ENCODE data around the gene CDS2. TPM values are rescaled to one million over a fixed set of nuclear protein-coding genes. Genes with fewer than 3 reads are reported as not detected.

CDS2 gene
- total RNA-seq, 4 donors from 2014 or later, result 59.8 to 102 (median 73.9) TPM

DNA sequence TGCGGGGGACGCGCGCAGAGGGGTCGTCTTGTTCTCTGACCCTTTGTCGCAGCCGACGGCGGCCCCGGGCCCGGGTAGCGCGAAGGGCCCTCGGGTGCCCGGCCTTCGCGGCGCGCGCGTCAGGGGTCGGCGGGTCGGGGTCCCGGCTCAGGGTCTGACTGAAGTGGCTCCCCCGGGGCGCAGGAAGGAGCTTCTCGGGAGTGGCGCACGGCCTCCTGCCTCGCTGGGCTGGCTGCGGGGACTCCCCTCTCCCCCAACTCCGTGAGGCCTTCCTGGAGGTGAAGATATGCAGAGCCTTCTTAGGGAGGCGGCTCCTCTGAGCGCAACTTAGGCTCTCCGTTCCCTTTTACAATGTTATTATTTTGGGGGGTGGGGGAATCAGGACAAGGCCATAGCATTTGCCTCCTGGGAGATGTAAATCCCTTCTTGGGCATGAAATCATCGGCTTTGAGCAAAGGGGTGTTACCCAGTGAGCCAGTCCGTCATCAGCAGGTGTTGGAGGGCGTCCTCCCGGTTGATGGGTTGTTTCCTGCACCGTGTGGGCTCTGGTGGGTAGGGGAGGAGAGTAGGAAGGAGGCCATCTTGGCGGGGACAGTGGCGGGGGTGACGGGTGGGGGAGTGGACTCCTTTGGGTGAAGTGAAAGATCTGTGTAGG lies 523 bp downstream of the CDS2 start:
- 0% methylated on average over 1 to 7 of the region's 44 CpGs for WGBS, 2 donors (ENCODE audit: low coverage in 1 of 2)
- ATAC-seq, result no peak
- Histone ChIP-seq H3K27ac (peak overlapping the region; percentile 94 to 99 (median 98)), H3K4me1 (peaks cover 2 to 58% (median 26%) of the 10 kb centered on the region in 3 donors), H3K27me3 (no peaks in the 10 kb centered on the region), H3K4me3 (peak overlapping the region; percentile 86 to 99), H3K36me3 (no peaks in the 10 kb centered on the region), H3K9me3 (no peaks in the 10 kb centered on the region)
- no peak for TF ChIP-seq POLR2AphosphoS5 (IDR thresholded peaks at IDR 0.05)
- TF ChIP-seq EP300 (IDR thresholded peaks at IDR 0.05), result no peak
- TF ChIP-seq CTCF (IDR thresholded peaks at IDR 0.05), result no peak
- no peak for TF ChIP-seq POLR2A (IDR thresholded peaks at IDR 0.05)

DNA sequence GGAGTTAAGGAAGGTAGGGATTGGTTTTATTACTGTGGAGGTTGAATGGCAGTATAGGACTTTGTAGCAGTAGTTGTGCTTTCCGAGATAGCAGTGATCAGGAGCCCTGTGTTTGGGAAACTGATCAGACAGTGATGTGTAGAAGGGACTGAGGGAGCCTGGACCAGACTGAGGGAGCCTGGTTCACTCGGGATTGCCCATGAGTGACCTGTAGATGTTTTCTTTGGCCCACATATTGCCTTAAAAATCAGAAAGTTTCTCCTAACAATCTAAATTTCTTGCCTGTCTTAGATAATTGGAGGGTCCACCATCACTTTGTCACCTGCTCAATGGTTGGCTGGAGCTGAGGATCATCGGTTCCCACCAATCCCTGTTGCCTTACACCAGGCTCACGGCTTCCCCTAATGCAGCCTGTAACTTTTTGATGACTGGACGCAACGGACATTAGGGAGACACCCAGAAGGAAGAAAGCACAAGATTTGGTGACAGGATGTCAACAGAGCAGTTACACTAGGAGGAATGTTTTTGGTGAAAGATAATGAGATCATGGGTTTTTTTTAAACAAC lies 1.1 kb downstream of the CDS2 start:
- no peaks in the 10 kb centered on the region for H3K9me3 ChIP-seq
- no peaks in the 10 kb centered on the region for H3K27me3 ChIP-seq
- no peak for ATAC-seq
- H3K4me3 ChIP-seq, result peak overlapping the region; percentile 86 to 99
- no peaks in the 10 kb centered on the region for H3K36me3 ChIP-seq
- H3K4me1 ChIP-seq, result peaks cover 2 to 64% (median 26%) of the 10 kb centered on the region in 3 donors
- TF ChIP-seq CTCF (IDR thresholded peaks at IDR 0.05) (no peak), EP300 (IDR thresholded peaks at IDR 0.05) (no peak), POLR2AphosphoS5 (IDR thresholded peaks at IDR 0.05) (no peak), POLR2A (IDR thresholded peaks at IDR 0.05) (no peak)
- peak overlapping the region; percentile 94 to 99 (median 98) for H3K27ac ChIP-seq
- 0 to 8% methylated on average over 2 to 3 of the region's 6 CpGs for WGBS, 2 donors (ENCODE audit: low coverage in 1 of 2)

DNA sequence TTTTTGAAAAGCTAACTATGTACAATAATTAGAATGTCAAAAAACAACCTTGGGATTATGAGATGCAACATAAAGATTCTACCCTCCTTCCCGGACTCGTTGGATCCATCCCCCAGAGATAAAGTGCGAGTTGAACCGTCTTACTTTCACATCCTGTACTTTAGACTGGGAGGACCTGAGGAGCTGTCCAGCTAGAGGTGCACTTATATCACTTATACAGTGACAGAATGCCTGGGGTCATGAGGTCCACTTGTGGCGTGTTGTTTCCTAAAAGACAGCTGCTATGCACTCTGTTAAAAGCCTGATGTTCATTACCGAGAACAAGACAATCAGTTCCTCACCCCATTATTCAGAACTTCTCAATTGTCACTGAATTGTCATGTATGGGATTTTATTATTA lies 2.1 kb downstream of the CDS2 start:
- no peak for ATAC-seq
- Histone ChIP-seq H3K4me3 (peak overlapping the region in 1 of 2 donors; percentile 99), H3K27me3 (no peaks in the 10 kb centered on the region), H3K27ac (peak overlapping the region; percentile 94 to 99 (median 98)), H3K36me3 (no peaks in the 10 kb centered on the region), H3K9me3 (no peaks in the 10 kb centered on the region), H3K4me1 (peaks cover 2 to 73% (median 26%) of the 10 kb centered on the region in 3 donors)
- 48 to 55% methylated on average over 6 of the region's 6 CpGs for WGBS, 2 donors (ENCODE audit: low coverage in 1 of 2)
- TF ChIP-seq EP300 (IDR thresholded peaks at IDR 0.05) (no peak), POLR2AphosphoS5 (IDR thresholded peaks at IDR 0.05) (no peak), CTCF (IDR thresholded peaks at IDR 0.05) (no peak), POLR2A (IDR thresholded peaks at IDR 0.05) (no peak)

GRCh38 chr20:5131502-5131901 lies 4.7 kb downstream of the CDS2 start:
- Histone ChIP-seq H3K27ac (peak overlapping the region; percentile 69 to 99 (median 86)), H3K4me3 (peak overlapping the region in 1 of 2 donors; percentile 19), H3K9me3 (no peaks in the 10 kb centered on the region), H3K27me3 (no peaks in the 10 kb centered on the region), H3K36me3 (no peaks in the 10 kb centered on the region), H3K4me1 (peaks cover 8 to 90% (median 38%) of the 10 kb centered on the region in 3 donors)
- WGBS, 2 donors (ENCODE audit: low coverage in 1 of 2), result 58 to 67% methylated on average over 5 of the region's 5 CpGs
- TF ChIP-seq POLR2AphosphoS5 (IDR thresholded peaks at IDR 0.05), result no peak
- no peak for TF ChIP-seq CTCF (IDR thresholded peaks at IDR 0.05)
- TF ChIP-seq POLR2A (IDR thresholded peaks at IDR 0.05), result no peak
- TF ChIP-seq EP300 (IDR thresholded peaks at IDR 0.05), result no peak
- ATAC-seq, result no peak

- no peak overlapping the region for H3K4me3 ChIP-seq
- WGBS, 2 donors (ENCODE audit: low coverage in 1 of 2), result 83 to 91% methylated on average over 6 of the region's 6 CpGs
- no peak for ATAC-seq
- no peaks in the 10 kb centered on the region for H3K27me3 ChIP-seq
- peak overlapping the region; percentile 40 to 99 (median 68) for H3K27ac ChIP-seq
- H3K4me1 ChIP-seq, result peaks cover 8 to 94% (median 28%) of the 10 kb centered on the region in 3 donors
- TF ChIP-seq CTCF (IDR thresholded peaks at IDR 0.05) (no peak), POLR2A (IDR thresholded peaks at IDR 0.05) (no peak), EP300 (IDR thresholded peaks at IDR 0.05) (no peak), POLR2AphosphoS5 (IDR thresholded peaks at IDR 0.05) (no peak)
- H3K36me3 ChIP-seq, result no peaks in the 10 kb centered on the region
- no peaks in the 10 kb centered on the region for H3K9me3 ChIP-seq
Observed at GRCh38 chr20:5133998-5134397, 7.2 kb downstream of the CDS2 start.
